Right lobe of liver (tissue), 6 donors: ENCODE results near the gene OVOL2. TPM values are rescaled to one million over a fixed set of nuclear protein-coding genes. Genes with fewer than 3 reads are reported as not detected.

ENCODE experiments used
- ATAC-seq, 4 donors: fragments of 200-7000 bp; cut with Tn5 transposase; one replicate each; pipeline ENCODE4 v1.9.1; 2020; ENCODE audit warnings: mild to moderate bottlenecking in 4 of 4, moderate library complexity in 4 of 4
- DNase-seq, 3 donors: peaks; one replicate each; pipeline ENCODE4 v3.0.0-alpha.2; 2020
- H3K27ac ChIP-seq, 3 donors: fragments of 200-600 bp; one replicate each; pipeline ENCODE4 v1.8.0; 2022
- H3K27me3 ChIP-seq, 2 donors: fragments of 200-600 bp; one replicate each; pipeline ENCODE4 v1.8.0; 2022
- H3K36me3 ChIP-seq, 4 donors: fragments of 200-600 bp; sonication (generic) in 1 of 4; one replicate each; pipeline versions ENCODE4 v1.5.1 to v1.8.0; 2017 to 2022; ENCODE audit warnings: control low read depth in 1 of 4
- H3K4me1 ChIP-seq, 4 donors: fragments of 200-600 bp; sonication (generic) in 1 of 4; one replicate each; pipeline versions ENCODE4 v1.5.1 to v1.8.0; 2017 to 2022; ENCODE audit warnings: control low read depth in 1 of 4
- H3K4me3 ChIP-seq, 3 donors: fragments of 200-600 bp; one replicate each; pipeline ENCODE4 v1.8.0; 2022
- H3K9me3 ChIP-seq, 4 donors: fragments of 200-600 bp; sonication (generic) in 1 of 4; one replicate each; pipeline versions ENCODE4 v1.5.1 to v1.8.0; 2017 to 2022; ENCODE audit warnings: control low read depth in 1 of 4
- POLR2A ChIP-seq: fragments of 450-650 bp; IDR thresholded peaks from one replicate; pipeline ENCODE4 v1.6.1; 2017; ENCODE audit warnings: antibody characterized with exemption, mild to moderate bottlenecking
- WGBS: methylation state at CpG from one replicate; pipeline ENCODE4 v1.1.6; 2018; ENCODE audit warnings: low coverage, low lambda C conversion rate; ENCODE audit not compliant: insufficient coverage; ENCODE audit errors: missing lambda C conversion rate; 5-methylcytosine and 5-hydroxymethylcytosine counted together
- intact Hi-C, 2 donors: fragments of 100-400 bp; cut with DNase I; formaldehyde crosslinking; loops; one replicate each; pipeline versions ENCODE4 v1.11.2 to v1.14.1; 2022
- total RNA-seq, 6 experiments: library from RNA; depleted of rRNA in 2 of 6; stranded (reverse); fragments of >200 nt in 2 of 6; fragmentation: NEBNext Ultra II Directional in 3 of 6; extraction: Animal tissue kit (Norgen Biotek cat#: 25700) in 3 of 6; gene quantifications; one replicate each; pipeline versions ENCODE4 v1.1.0 to v1.2.4, GENCODE V29; 2016 to 2023
- TF ChIP-seq, protein P1 (sequence below), 4 donors: fragments of 200-600 bp in 3 of 4; fragments of 450-650 bp in 1 of 4; IDR thresholded peaks; one replicate each; pipeline versions ENCODE4 v1.5.1 to v1.8.0; 2016 to 2022; ENCODE audit warnings: antibody characterized with exemption in 4 of 4, mild to moderate bottlenecking in 2 of 4
- donor health status: DM: no; HTN: yes; CAD: no.
- donor health status: DM: no; HTN: no; CAD: no.
- donor health status: DM: no; HTN: no; CAD: no.
- donor health status: DM: no; HTN: yes; CAD: no.
- donor health status: DM: no; HTN: yes; CAD: no.

OVOL2 gene
- total RNA-seq, 6 experiments from 2014 or later: 0.25 TPM; not detected in 5

DNA sequence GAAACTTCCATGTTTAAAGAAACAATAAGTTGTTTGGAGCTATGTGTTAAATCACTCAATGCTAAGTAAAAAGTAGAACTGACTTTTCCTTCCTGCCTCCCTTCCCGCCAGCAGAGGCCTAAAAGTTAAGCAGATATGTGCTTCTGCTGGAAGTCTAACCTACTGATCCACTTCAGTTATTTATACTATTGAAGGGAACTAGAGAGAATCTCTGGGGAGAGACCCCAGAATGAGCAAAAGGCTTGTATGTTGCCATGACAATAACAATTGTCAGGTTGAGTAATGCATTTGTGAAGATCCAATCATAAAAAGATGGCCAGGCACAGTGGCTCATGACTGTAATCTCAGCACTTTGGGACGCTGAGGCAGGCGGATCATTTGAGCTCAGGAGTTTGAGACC lies 64.2 kb downstream of the OVOL2 start:
- Histone ChIP-seq H3K9me3 (no peaks in the 10 kb centered on the region), H3K4me3 (no peak overlapping the region), H3K27me3 (no peaks in the 10 kb centered on the region), H3K27ac (no peak overlapping the region), H3K36me3 (peaks cover 0 to 3% (median 0%) of the 10 kb centered on the region in 4 donors), H3K4me1 (peaks cover 0 to 3% (median 0%) of the 10 kb centered on the region in 4 donors)
- intact Hi-C loops: no loop called here
- TF ChIP-seq, protein P1, sequence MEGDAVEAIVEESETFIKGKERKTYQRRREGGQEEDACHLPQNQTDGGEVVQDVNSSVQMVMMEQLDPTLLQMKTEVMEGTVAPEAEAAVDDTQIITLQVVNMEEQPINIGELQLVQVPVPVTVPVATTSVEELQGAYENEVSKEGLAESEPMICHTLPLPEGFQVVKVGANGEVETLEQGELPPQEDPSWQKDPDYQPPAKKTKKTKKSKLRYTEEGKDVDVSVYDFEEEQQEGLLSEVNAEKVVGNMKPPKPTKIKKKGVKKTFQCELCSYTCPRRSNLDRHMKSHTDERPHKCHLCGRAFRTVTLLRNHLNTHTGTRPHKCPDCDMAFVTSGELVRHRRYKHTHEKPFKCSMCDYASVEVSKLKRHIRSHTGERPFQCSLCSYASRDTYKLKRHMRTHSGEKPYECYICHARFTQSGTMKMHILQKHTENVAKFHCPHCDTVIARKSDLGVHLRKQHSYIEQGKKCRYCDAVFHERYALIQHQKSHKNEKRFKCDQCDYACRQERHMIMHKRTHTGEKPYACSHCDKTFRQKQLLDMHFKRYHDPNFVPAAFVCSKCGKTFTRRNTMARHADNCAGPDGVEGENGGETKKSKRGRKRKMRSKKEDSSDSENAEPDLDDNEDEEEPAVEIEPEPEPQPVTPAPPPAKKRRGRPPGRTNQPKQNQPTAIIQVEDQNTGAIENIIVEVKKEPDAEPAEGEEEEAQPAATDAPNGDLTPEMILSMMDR (IDR thresholded peaks at IDR 0.05): no peak
- no peak for TF ChIP-seq POLR2A
- no peak for ATAC-seq
- 86% methylated on average over 3 of the region's 3 CpGs for WGBS
- no peak for DNase-seq

DNA sequence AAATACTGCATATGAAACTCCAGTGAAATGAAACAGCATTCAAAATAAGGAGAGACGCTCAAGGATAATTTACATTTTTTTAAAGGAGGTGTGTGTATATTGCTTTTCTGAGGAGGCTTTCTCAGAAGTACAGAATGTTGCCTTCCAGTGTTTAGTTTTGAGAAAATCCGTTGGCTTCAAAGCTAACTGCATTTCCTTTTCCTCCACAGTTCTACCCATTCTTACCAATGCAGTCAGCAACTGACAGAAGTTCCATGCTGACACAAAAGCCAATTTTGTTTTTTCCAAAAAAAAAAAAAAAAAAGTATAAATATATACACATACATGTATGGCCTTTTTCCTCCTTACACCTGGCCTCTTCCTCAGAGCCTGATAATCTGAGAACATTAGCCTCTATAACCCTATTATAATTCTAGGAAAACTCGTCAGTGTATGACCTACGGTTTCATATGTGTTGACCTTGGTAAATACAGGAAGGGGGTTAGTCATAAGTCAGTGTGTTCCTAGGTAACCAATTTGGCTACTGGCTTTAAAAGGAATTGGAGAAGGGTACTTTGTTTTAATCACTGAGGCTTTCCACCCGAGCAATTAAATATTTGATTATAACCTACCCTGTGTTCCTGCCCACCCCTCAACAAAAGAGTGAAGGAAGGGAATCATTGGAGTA lies 64.7 kb downstream of the OVOL2 start:
- WGBS: 48% methylated on average over 5 of the region's 5 CpGs
- DNase-seq (no peak), ATAC-seq (peak in 2 of 4 donors; percentile 42 to 81)
- intact Hi-C loops: no loop called here
- TF ChIP-seq, protein P1 (IDR thresholded peaks at IDR 0.05): no peak
- TF ChIP-seq POLR2A: no peak
- Histone ChIP-seq H3K27ac (no peak overlapping the region), H3K27me3 (no peaks in the 10 kb centered on the region), H3K4me3 (no peak overlapping the region), H3K9me3 (no peaks in the 10 kb centered on the region), H3K4me1 (peaks cover 0 to 3% (median 0%) of the 10 kb centered on the region in 4 donors), H3K36me3 (peaks cover 0 to 3% (median 0%) of the 10 kb centered on the region in 4 donors)

DNA sequence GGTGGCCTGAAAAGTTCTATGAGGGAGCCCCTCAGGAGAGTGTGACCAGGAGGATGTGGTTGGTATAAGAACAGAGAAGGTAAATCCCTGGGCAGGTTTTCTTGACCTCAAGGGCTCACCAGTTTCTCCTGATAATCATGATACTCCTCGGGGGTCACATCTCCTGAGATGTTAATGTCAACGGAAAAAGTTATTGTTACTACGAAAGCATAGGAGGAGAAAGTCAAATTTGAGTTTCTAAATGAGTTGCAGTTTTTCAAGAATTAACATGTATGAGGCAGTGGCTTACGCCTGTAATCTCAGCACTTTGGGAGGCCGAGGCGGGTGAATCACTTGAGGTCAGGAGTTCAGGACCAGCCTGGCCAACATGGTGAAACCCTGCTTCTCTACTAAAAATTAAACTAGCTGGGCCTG lies 65.5 kb downstream of the OVOL2 start:
- Histone ChIP-seq H3K27me3 (no peaks in the 10 kb centered on the region), H3K4me1 (peaks cover 0 to 3% (median 0%) of the 10 kb centered on the region in 4 donors), H3K9me3 (no peaks in the 10 kb centered on the region), H3K4me3 (no peak overlapping the region), H3K36me3 (peaks cover 0 to 3% (median 0%) of the 10 kb centered on the region in 4 donors), H3K27ac (no peak overlapping the region)
- TF ChIP-seq, protein P1 (IDR thresholded peaks at IDR 0.05): no peak
- TF ChIP-seq POLR2A: no peak
- 80% methylated on average over 6 of the region's 6 CpGs for WGBS
- no peak for DNase-seq
- no peak for ATAC-seq
- intact Hi-C loops: no loop called here

DNA sequence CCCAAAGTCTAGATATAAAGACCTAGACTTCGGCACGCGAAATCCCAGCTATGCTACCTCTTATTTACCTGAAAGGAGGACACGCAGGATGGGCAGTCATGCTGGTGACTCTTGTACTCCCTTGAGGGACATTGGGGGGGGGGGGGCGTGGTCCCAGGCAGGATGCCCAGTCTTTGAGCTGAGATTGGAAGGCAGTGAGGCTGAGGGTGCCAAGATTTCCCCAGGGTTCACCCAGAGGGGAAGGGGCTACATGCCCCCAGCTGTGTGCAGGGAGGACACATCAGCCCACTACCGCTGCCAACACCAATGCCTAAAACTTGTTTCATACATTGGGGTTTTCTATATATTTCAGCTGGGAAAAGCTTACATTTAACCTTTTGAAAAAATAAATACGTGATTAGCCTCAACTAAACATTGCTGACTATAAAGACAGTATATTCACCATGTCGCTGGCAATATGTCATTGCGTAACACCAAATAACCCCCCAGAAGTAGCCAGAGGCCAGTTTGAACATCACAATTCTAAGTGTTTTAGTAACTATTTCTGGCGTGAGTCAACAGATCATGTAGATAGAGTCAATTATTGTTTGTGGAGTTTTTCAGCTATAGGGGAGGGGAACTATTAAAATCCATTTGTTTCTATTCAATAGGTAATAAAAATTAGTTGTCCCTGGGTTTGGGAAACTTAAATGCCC lies 67.3 kb downstream of the OVOL2 start:
- Histone ChIP-seq H3K27ac (no peak overlapping the region), H3K27me3 (no peaks in the 10 kb centered on the region), H3K4me1 (peaks cover 0 to 9% (median 4%) of the 10 kb centered on the region in 4 donors), H3K36me3 (peaks cover 0 to 3% (median 0%) of the 10 kb centered on the region in 4 donors), H3K4me3 (no peak overlapping the region), H3K9me3 (no peaks in the 10 kb centered on the region)
- DNase-seq (no peak), ATAC-seq (no peak)
- intact Hi-C loops: no loop called here
- WGBS: 81% methylated on average over 8 of the region's 10 CpGs
- TF ChIP-seq, protein P1 (IDR thresholded peaks at IDR 0.05): no peak
- TF ChIP-seq POLR2A: no peak
